ENCODE results near the gene SRP68. TPM values are rescaled to one million over a fixed set of nuclear protein-coding genes. Genes with fewer than 3 reads are reported as not detected.
"Not testable (repeated sequence)": the region's sequence is repeated elsewhere in the genome, so short reads cannot be mapped to it uniquely, and the experiment has no call there.

SRP68 gene
- polyA plus RNA-seq, 1 experiment: 101 TPM

GRCh38 chr17:76071531-76072147, 678 bp downstream of the SRP68 start:
- POLR2A ChIA-PET: interaction anchor here (0.8 to 1.0 kb wide), 2 partner anchors 15 to 52 kb away, joined by 3 read pairs; no protein-coding TSS in a partner anchor
- CTCF ChIA-PET: no interaction called here
- no peak for TF ChIP-seq CTCF (IDR thresholded peaks at IDR 0.05; ENCODE audit: low read depth, low read length)
- H3K27ac ChIP-seq (ENCODE audit: low read depth, low read length): peak overlapping the region; percentile 39
- H3K4me3 ChIP-seq (ENCODE audit: low read depth, low read length): peak overlapping the region; percentile 79
- no peak for DNase-seq (ENCODE audit: low read depth, low spot score)
- H3K27me3 ChIP-seq (ENCODE audit: control insufficient read depth, insufficient read depth, low read length): peaks cover 28% of the 10 kb centered on the region
- peaks cover 4% of the 10 kb centered on the region; the same call in 1 of the 2 replicates for H3K9me3 ChIP-seq (ENCODE audit: control insufficient read depth, insufficient read depth, low read length)

- Histone ChIP-seq H3K27me3 (ENCODE audit: control insufficient read depth, insufficient read depth, low read length) (no peaks in the 10 kb centered on the region), H3K4me3 (ENCODE audit: low read depth, low read length) (no peak overlapping the region), H3K9me3 (ENCODE audit: control insufficient read depth, insufficient read depth, low read length) (no peaks in the 10 kb centered on the region), H3K27ac (ENCODE audit: low read depth, low read length) (no peak overlapping the region)
- no peak for DNase-seq (ENCODE audit: low read depth, low spot score)
- ChIA-PET CTCF (interaction anchor here (1.2 to 1.7 kb wide), 2 partner anchors 62 to 214 kb away, joined by 3 to 11 read pairs; no protein-coding TSS in a partner anchor), POLR2A (interaction anchor here (0.6 kb wide), 1 partner anchor 83 kb away, joined by 3 read pairs; no protein-coding TSS in a partner anchor)
- no peak for TF ChIP-seq CTCF (IDR thresholded peaks at IDR 0.05; ENCODE audit: low read depth, low read length)
Measured at GRCh38 chr17:76065775-76066174, 6.5 kb downstream of the SRP68 start.

- Histone ChIP-seq H3K27me3 (ENCODE audit: control insufficient read depth, insufficient read depth, low read length) (no peaks in the 10 kb centered on the region), H3K27ac (ENCODE audit: low read depth, low read length) (no peak overlapping the region), H3K4me3 (ENCODE audit: low read depth, low read length) (no peak overlapping the region), H3K9me3 (ENCODE audit: control insufficient read depth, insufficient read depth, low read length) (no peaks in the 10 kb centered on the region)
- TF ChIP-seq CTCF (IDR thresholded peaks at IDR 0.05; ENCODE audit: low read depth, low read length): no peak
- no peak for DNase-seq (ENCODE audit: low read depth, low spot score)
- CTCF ChIA-PET: no interaction called here
- POLR2A ChIA-PET: interaction anchor here (0.6 to 0.7 kb wide), 2 partner anchors 8 to 11 kb away, joined by 3 to 7 read pairs; no protein-coding TSS in a partner anchor
Measured at GRCh38 chr17:76063875-76064546, 8.3 kb downstream of the SRP68 start.

- POLR2A ChIA-PET; H3K9me3 ChIP-seq (ENCODE audit: control insufficient read depth, insufficient read depth, low read length); H3K4me3 ChIP-seq (ENCODE audit: low read depth, low read length); H3K27me3 ChIP-seq (ENCODE audit: control insufficient read depth, insufficient read depth, low read length); H3K27ac ChIP-seq (ENCODE audit: low read depth, low read length); DNase-seq (ENCODE audit: low read depth, low spot score): not testable (repeated sequence)
- CTCF ChIA-PET: interaction anchor here (0.7 kb wide), 1 partner anchor 46 kb away, joined by 3 read pairs; no protein-coding TSS in a partner anchor
Measured at GRCh38 chr17:76058264-76058663, 14.1 kb downstream of the SRP68 start.

GRCh38 chr17:76056882-76057281, 15.4 kb downstream of the SRP68 start:
- POLR2A ChIA-PET: no interaction called here

More at GRCh38 chr17:76056882-76057281, 15.4 kb downstream of the SRP68 start:
- H3K9me3 ChIP-seq (ENCODE audit: control insufficient read depth, insufficient read depth, low read length): no peaks in the 10 kb centered on the region
- CTCF ChIA-PET: interaction anchor here (1.1 to 1.2 kb wide), 2 partner anchors 42 to 223 kb away, joined by 3 read pairs; no protein-coding TSS in a partner anchor
- TF ChIP-seq CTCF (IDR thresholded peaks at IDR 0.05; ENCODE audit: low read depth, low read length): no peak
- no peaks in the 10 kb centered on the region for H3K27me3 ChIP-seq (ENCODE audit: control insufficient read depth, insufficient read depth, low read length)
- H3K27ac ChIP-seq (ENCODE audit: low read depth, low read length): no peak overlapping the region
- H3K4me3 ChIP-seq (ENCODE audit: low read depth, low read length): no peak overlapping the region
- no peak for DNase-seq (ENCODE audit: low read depth, low spot score)
